Measurements from ENCODE around the gene CLIC3.

The CLIC3 gene

DNA sequence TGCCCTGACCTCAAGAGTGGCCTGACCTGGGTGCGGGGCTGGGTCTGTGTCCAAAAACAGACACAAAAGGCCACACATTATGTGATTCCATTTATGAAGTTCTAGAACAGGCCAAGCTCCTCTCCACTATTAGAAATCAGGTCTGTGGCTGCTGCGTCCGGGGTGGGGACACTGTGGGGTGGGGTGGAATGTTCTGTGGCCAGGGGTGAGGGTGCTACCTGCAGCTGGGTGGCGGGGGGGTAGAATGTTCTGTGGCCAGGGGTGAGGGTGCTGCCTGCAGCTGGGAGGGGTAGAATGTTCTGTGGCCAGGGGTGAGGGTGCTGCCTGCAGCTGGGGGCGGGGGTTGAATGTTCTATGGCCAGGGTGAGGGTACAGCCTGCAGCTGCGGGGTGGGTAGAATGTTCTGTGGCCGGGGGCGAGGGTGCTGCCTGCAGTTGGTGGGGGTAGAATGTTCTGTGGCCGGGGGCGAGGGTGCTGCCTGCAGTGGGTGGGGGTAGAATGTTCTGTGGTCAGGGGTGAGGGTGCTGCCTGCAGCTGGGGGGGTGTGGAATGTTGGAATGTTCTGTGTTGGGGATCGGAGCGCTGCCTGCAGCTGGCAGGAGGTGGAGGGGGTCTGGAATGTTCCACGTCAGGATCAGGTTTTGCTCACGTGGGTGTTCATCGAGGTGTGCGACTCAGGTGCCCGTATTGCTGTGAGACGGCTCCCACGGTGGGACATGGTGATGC is 36.0 kb downstream of the CLIC3 start:
- Histone ChIP-seq H3K4me3 (ENCODE audit: low read depth, low read length) (no peak overlapping the region), H3K36me3 (replicated peaks) (no peaks in the 10 kb centered on the region), H3K27me3 (replicated peaks) (no peaks in the 10 kb centered on the region), H3K27ac (no peak overlapping the region)
- TF ChIP-seq, protein P1, sequence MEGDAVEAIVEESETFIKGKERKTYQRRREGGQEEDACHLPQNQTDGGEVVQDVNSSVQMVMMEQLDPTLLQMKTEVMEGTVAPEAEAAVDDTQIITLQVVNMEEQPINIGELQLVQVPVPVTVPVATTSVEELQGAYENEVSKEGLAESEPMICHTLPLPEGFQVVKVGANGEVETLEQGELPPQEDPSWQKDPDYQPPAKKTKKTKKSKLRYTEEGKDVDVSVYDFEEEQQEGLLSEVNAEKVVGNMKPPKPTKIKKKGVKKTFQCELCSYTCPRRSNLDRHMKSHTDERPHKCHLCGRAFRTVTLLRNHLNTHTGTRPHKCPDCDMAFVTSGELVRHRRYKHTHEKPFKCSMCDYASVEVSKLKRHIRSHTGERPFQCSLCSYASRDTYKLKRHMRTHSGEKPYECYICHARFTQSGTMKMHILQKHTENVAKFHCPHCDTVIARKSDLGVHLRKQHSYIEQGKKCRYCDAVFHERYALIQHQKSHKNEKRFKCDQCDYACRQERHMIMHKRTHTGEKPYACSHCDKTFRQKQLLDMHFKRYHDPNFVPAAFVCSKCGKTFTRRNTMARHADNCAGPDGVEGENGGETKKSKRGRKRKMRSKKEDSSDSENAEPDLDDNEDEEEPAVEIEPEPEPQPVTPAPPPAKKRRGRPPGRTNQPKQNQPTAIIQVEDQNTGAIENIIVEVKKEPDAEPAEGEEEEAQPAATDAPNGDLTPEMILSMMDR (IDR thresholded peaks at IDR 0.05; ENCODE audit: low read depth, low read length, missing control alignments), result no peak
- in situ Hi-C loops (cut with HindIII; ENCODE audit: low pct_ligation_motif_present, low sequenced_read_pairs), result no loop called here
- DNase-seq, result no peak

DNA sequence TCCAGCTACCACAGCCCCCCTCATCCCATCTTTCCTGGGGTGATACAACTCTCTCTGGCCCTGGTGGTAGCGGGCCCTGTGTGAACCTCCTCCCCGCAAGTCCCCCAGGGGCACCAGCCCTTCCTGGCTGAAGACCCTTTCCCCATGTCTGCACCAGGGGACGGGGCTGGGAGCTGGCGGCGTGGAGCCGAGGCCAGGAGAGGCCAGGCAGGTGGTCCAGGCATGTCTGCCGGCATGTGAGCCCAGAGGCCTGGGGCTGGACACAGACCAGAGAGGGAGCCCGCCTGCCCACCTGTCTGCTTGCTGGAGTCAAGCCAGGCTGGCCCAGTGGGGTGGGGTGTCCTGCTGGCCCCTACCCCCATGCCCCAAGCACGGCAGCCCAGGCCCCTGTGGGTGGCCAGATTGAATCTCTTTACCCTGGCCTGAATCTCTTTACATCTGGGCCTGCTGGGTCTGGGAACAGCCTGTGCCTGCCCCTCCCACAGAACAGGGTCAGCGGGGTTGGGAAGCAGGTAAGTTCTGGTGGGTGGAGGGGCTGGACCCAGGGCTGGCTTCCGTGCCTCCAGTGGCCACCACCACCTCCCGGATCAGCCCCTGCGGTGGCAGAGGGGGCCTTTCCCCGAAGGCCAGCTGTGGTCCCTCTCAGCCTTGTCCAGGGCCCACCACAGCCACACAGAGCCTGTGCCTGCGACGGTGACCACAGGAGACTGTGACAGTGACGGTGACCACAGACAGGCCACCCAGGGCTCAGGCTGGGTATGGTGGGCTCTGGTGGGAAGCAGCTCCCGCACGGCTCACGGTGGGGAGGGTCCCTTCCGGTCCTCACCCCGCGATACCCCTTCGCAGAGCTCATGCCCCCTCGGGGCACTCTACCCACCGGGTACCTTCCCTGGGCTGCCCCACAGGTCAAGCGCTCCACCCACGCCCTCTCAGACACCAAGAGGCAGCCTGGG is 37.2 kb downstream of the CLIC3 start:
- Histone ChIP-seq H3K4me3 (ENCODE audit: low read depth, low read length) (no peak overlapping the region), H3K36me3 (replicated peaks) (no peaks in the 10 kb centered on the region), H3K27ac (no peak overlapping the region), H3K27me3 (replicated peaks) (no peaks in the 10 kb centered on the region)
- in situ Hi-C loops (cut with HindIII; ENCODE audit: low pct_ligation_motif_present, low sequenced_read_pairs), result no loop called here
- no peak for DNase-seq
- TF ChIP-seq, protein P1 (IDR thresholded peaks at IDR 0.05; ENCODE audit: low read depth, low read length, missing control alignments), result no peak

DNA sequence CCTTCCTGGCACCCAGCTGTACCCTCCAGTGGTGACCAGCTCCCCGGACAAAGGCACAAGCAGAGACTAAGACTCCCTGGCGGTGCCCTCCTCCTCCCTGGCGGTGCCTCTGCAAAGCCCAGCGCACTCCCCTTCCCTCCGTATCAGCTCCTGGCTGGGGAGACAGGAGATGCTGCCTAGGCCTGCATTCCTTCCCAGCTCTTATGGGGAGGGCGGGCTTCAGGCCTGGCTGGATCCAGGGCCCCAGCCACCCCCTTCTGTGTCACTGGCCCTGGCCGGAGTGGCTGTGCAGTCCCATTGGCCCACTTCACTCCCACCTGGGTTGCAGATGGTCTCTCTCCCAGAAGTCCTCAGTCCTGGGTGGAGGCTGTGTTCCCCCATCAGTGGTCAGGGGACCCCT is 37.9 kb downstream of the CLIC3 start:
- DNase-seq, result no peak
- in situ Hi-C loops (cut with HindIII; ENCODE audit: low pct_ligation_motif_present, low sequenced_read_pairs), result no loop called here
- Histone ChIP-seq H3K27ac (no peak overlapping the region), H3K36me3 (replicated peaks) (no peaks in the 10 kb centered on the region), H3K27me3 (replicated peaks) (no peaks in the 10 kb centered on the region), H3K4me3 (ENCODE audit: low read depth, low read length) (no peak overlapping the region)
- TF ChIP-seq, protein P1 (IDR thresholded peaks at IDR 0.05; ENCODE audit: low read depth, low read length, missing control alignments), result no peak

DNA sequence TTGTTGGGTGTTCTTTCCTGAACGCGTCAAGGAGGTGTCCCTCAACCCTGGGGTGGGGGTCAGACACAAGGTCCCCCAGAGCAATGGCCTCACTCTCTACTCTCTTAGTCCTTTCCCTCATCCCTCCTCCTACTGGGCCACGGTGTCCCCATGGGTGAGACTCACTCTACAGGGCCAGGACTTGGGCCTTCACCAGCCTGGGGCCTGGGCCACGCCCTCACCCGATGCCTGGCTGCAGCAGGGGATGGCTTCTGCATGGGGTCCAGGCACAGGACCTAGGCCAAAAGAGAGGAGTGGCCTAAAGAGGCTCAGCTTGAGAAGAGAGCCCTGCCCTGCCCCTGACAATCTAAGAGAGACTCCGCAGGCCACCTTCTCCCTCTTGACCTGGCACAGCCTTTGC is 38.5 kb downstream of the CLIC3 start:
- Histone ChIP-seq H3K4me3 (ENCODE audit: low read depth, low read length) (no peak overlapping the region), H3K36me3 (replicated peaks) (no peaks in the 10 kb centered on the region), H3K27me3 (replicated peaks) (no peaks in the 10 kb centered on the region), H3K27ac (no peak overlapping the region)
- TF ChIP-seq, protein P1 (IDR thresholded peaks at IDR 0.05; ENCODE audit: low read depth, low read length, missing control alignments), result no peak
- in situ Hi-C loops (cut with HindIII; ENCODE audit: low pct_ligation_motif_present, low sequenced_read_pairs), result no loop called here
- DNase-seq, result no peak

DNA sequence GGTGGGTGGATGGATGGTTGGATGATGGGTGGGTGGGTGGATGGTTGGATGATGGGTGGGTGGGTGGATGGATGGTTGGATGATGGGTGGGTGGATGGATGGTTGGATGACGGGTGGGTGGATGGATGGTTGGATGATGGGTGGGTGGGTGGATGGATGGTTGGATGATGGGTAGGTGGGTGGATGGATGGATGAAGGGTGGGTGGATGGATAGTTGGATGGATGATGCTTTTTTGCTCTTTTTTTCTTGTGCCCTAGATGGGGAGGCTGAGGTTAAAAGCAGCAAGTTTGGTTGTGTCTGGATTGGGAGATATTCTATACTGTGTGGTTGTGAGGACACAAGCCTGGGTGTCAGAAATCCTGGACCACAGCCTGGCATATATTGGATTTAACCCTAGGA is 38.9 kb downstream of the CLIC3 start:
- Histone ChIP-seq H3K27me3 (replicated peaks) (no peaks in the 10 kb centered on the region), H3K27ac (no peak overlapping the region), H3K4me3 (ENCODE audit: low read depth, low read length) (no peak overlapping the region), H3K36me3 (replicated peaks) (no peaks in the 10 kb centered on the region)
- TF ChIP-seq, protein P1 (IDR thresholded peaks at IDR 0.05; ENCODE audit: low read depth, low read length, missing control alignments), result no peak
- DNase-seq, result no peak
- in situ Hi-C loops (cut with HindIII; ENCODE audit: low pct_ligation_motif_present, low sequenced_read_pairs), result no loop called here

Data from brain microvascular endothelial cell (primary cell).